ENCODE results near the gene UNC13D. TPM values are rescaled to one million over a fixed set of nuclear protein-coding genes. Genes with fewer than 3 reads are reported as not detected.
A peak's percentile ranks its signal among the peaks of the same experiment; 100 is the strongest.

UNC13D gene
- total and polyA plus RNA-seq, 9 of the 15 experiments (the other 6 are each of a cell fraction or from before 2014, with no cell fraction given): 0.86 to 244 (median 69.2) TPM

- TF ChIP-seq CREBBP (IDR thresholded peaks at IDR 0.05; ENCODE audit: low read depth, low read length) (no peak), NFRKB (IDR thresholded peaks at IDR 0.05; ENCODE audit: low read depth) (no peak), ZBTB8A (IDR thresholded peaks at IDR 0.05; ENCODE audit: partially characterized antibody) (no peak), ZBTB2 (IDR thresholded peaks at IDR 0.05) (peak; percentile 73), TCF7 (IDR thresholded peaks at IDR 0.05; ENCODE audit: borderline replicate concordance) (no peak), CTCF (IDR thresholded peaks at IDR 0.05 in 2 of 3, conservative IDR thresholded peaks at IDR 0.05 in 1 of 3; ENCODE audit: insufficient read depth in 2 of 3, low read depth in 1 of 3, low read length in 3 of 3) (peak in 2 of 3 experiments; percentile 6 to 19; a peak in 2 of 6 replicates), MED1 (CRISPR knock-in tag; IDR thresholded peaks at IDR 0.05; ENCODE audit: borderline replicate concordance) (no peak), ZNF175 (CRISPR knock-in tag; IDR thresholded peaks at IDR 0.05; ENCODE audit: low read depth) (no peak), HDAC1 (IDR thresholded peaks at IDR 0.05) (0 out of 4 replicates have a peak, but pooled peaks of 1 of the 2 experiments have one; percentile 57), ARID1B (IDR thresholded peaks at IDR 0.05) (peak; percentile 36), MAZ (CRISPR knock-in tag; conservative IDR thresholded peaks at IDR 0.05 in 1 of 2, IDR thresholded peaks at IDR 0.05 in 1 of 2) (0 out of 4 replicates have a peak, but pooled peaks of 1 of the 2 experiments have one; percentile 26), MNT (conservative IDR thresholded peaks at IDR 0.05) (peak; percentile 55 to 70), ZNF764 (CRISPR knock-in tag; IDR thresholded peaks at IDR 0.05; ENCODE audit: low read depth) (no peak), PTRF (tag; IDR thresholded peaks at IDR 0.05) (no peak), BHLHE40 (IDR thresholded peaks at IDR 0.05; ENCODE audit: low read length) (peak; percentile 97), ZNF347 (CRISPR knock-in tag; IDR thresholded peaks at IDR 0.05; ENCODE audit: low read depth) (no peak), CCNT2 (IDR thresholded peaks at IDR 0.05; ENCODE audit: borderline replicate concordance, extremely low read depth, insufficient read length, low read depth, low read length) (no peak), NFE2L1 (tag; IDR thresholded peaks at IDR 0.05; ENCODE audit: borderline replicate concordance, low read depth) (no peak), NCOA6 (IDR thresholded peaks at IDR 0.05) (no peak), ZNF311 (CRISPR knock-in tag; IDR thresholded peaks at IDR 0.05) (no peak), CHAMP1 (IDR thresholded peaks at IDR 0.05) (no peak), ZNF644 (tag; IDR thresholded peaks at IDR 0.05; ENCODE audit: low read depth) (no peak)
These were observed 5.5 kb upstream of the UNC13D start (continued) for GRCh38 chr17:75849724-75850123.
